Kasumi-1 (cell line): ENCODE data around the gene AGAP3.

Experiments
- DNase-seq, 2 experiments: peaks; one replicate each; lab custom pipeline; 2025; lab: John Stamatoyannopoulos, UW

Gene AGAP3

DNA sequence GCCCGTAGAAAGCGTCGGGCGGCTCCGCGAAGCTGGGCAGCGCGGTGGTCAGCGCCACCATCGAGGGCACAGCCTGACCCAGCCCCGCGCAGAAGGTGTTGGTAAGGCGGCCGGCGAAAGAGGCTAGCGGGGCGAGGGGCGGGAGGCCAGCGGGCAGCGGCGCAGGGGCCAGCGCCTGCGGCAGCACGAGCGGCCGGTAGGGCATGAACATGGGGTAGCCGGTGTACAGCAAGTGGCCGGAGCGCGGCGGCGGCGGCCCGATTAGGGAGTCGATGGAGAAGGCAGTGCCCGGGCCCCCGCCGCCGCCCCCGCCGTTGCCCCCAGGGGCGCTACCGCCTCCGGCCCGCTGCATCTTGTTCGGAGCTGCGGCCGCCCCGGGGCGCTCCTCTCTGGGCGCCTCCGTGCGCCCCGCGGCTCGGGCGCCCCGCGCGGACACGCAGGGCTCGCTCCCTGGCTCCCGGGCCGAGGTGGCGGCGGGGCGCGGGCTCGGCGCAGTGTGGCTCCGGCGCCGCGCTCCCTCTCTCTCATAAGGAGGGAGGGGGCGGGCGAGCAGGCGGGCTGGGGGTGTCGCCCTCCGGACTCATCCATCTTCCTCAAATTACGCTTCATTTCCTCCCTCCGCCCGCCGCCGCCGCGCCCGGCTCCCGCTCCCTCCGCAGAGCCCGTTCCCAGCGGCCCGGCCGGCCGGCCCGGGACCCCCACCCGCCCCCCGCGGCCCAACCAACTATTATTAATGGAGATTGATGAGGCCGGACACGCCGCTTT is 81.1 kb downstream of the AGAP3 start, which contains the start of gene GBX1:
Gene GBX1 (minus strand): TSS at position 498 of the 765 bp plus-strand sequence. CDS start 146 bp downstream, at position 352.
- peak; percentile 2 to 14 for DNase-seq

DNA sequence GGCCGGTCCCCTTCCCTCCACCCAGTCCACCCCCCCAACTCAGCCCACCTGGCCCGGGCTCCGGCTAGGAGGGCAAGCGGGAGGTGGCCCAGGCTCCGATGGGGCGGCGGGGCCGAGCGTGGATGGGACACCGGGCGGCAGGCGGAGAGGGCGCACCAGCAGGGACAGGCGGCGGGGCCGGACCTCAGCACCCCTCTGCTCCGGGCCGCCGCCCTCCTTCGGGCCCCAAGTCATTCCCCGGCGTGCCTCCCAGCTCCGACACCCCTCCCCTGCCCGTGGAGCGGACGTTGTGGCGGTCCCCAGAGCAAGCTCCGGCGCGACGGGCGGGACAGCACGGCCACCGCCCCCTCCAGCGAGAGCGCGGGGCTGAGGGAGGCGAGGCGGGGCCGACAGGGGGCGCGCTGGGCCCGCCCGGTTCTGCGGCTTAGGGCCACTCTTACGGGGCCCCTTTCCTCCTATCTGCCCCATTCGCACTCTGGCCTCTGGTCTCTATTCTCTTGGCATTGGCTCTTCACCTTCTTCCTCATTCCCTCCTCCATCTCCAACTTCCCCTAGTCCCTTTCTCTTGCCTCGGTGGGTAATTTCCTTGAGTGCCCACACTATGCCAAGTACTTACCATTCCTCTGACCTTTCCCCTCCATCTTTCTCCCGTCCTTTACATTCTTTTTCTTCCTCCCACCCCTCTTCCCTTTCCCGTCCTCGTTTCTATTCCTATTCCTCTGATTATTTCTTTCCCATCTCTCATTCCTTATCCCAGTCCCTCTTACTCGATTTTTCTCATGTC is 81.9 kb downstream of the AGAP3 start:
- peak; percentile 37 for DNase-seq

DNA sequence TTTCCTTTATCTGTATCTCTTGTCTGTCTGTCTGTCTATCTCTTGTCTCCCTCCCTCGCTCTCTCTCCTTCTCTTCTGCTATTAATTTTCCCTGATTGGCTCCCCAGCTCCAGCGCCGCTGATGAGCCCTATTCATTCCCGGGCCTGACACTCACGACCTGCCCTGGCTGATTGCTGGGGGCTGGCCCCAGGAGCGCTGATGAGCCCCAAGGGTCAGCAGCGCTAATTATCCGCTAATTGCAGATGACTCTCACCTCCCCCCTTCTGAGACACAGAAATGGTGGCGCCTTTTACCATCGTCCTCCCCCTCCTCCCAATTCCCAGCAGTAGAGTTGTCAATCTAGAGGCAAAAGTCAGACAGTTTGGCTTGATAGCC is 82.5 kb downstream of the AGAP3 start:
- no peak for DNase-seq

DNA sequence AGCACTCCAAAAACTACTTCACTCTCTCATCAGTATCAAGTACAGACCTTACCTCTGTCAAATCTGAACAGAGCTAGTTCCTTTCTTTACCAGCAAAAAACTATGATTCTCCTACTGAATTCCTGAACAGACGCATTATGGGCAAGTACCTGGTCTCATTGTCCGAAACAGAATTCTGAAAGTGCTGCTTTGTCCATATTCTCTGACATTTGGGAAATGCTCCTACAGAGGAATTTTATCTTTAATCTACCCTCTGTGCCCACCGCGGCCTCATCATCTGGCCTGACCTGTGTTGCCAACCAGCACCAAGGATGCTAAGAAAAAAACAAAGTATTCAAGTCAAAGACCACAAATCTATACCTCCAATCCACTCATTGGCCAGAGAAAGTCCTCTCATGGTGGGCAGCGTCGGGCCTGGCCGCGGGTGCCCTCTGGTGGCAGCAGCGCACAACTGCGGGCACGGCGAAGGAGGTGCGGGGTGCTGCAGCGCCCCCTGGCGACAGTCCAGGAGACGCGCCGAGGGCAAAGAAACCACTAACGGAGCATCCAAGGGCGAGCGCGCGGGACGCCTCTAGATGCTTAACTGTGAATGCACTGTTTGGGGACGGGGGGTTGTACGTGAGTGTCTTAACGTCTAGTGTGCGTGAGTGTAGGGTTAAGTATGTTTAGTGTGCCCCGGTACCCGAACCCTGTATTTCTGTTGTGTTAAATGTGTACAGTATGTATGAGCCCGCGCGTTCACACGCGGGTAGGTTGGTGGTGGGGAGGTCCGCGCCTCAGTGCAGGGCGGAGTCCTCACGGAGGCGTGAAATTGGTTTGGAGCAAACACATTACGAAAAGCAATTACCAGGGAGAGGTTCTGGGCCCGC is 86.2 kb downstream of the AGAP3 start:
- peak; percentile 75 to 80 for DNase-seq

DNA sequence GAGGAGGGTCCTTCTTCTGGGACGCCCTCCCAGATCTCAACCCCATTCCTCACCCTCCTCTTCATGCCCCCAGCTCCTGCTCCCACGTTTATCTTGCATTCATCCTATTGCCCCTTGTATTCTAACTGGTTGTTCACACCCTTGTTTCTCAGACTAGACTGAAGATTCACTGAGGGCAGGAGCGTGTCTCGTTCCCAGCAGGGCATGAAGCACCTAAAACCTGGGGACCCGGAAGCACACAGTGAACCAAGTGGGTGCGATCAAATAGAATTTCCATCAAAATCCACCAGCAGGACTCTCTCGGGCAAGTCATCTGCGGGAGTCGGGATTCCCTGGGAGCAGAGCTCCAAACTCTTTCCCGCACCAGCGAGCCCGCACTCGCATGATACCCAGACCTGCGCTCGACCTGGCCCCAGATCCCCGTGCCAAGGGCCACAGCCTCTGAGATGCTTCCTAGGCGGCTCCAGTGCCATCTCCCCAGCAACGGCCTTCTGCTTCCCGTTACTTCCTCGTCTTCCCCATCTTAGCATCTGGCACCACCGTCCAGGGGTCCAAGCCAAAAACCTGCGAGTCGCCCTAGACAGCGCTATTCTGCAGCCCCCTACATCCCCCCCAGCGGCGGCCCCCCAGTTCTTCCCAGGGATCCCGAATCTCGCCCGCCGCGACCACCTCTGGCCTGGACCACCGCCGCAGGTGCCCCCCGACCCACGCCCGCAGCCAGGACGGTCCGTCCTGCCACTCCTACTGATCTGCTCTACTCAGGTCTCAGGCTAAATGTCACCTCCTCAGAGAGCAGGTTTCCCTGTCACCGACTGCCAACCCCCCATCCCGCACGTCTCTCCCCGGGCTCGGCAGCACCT is 87.3 kb downstream of the AGAP3 start:
- no peak for DNase-seq

DNA sequence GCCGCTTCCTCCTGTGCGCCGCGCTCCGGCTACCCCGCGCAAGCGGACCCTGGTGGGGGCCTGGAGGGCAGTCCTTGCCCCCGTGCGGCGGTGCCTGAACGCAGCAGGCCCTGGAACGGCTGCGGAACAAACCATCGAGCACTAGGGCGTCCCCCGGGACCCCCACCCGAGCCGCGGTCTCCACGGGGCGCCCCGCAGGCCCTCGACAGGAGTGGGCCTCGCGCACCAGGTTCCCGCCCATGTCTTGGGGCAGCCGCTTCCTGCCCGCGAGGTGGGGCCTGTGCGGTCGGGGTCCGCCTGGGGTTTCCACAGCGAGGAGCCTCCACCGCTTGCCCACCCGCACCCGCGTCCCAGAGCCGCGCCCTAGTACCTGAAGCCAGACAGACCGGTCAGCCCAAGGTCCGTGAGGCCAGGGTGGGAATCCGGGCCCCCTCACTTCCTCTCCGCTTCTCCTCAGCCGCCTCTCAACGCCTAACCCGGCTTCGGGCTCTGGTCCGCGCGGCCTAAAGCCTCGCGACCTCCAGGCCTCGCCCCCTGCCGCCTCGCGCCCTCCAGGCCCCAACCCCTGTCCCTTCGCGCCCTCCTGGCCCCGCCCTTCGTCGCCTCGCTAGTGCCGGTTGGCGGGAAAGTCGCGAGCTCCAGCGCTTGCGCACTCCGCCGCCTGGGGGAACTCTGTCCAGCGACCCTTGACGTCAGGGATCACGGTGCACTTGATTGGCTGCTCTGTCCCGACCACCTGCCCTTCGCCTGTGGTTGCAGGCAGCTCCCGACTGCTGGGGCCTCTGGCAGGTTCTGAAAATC is 88.2 kb downstream of the AGAP3 start:
- DNase-seq, result no peak

DNA sequence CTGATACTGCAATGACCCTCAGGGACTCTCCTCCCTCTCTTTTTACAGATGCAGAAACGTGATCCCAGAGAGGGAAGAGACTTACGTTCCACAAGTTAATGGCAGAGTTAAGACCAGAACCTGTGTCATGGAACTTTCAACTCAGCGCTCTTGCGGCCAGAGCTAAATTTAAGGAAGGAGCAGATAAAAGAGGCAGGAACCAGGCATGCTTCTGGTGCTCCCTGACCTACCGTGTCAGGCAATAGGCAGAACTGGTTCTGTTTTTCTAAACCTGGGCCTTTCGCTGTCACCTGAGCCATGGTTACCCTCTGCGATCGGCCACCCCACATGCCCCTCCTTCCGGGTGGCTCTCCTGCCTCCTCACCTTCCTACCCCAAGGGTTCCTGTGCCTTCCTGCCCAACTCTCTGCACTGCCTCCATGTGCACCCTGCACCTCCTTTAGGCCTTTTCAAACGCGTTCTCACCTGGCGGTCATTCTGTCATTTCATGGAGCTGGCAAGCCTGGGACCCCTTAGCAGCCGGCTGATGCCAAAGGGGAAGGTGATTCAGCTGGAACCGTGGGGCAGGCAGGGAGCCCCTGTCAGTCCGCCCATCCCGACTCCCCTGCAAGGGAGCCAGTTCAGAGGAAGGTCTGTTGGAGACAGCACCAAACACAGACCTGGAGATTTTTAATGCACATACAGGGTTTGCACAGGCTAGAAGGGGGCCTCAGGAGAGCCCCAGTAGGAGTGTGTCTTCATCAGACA is 88.9 kb downstream of the AGAP3 start:
- no peak for DNase-seq

DNA sequence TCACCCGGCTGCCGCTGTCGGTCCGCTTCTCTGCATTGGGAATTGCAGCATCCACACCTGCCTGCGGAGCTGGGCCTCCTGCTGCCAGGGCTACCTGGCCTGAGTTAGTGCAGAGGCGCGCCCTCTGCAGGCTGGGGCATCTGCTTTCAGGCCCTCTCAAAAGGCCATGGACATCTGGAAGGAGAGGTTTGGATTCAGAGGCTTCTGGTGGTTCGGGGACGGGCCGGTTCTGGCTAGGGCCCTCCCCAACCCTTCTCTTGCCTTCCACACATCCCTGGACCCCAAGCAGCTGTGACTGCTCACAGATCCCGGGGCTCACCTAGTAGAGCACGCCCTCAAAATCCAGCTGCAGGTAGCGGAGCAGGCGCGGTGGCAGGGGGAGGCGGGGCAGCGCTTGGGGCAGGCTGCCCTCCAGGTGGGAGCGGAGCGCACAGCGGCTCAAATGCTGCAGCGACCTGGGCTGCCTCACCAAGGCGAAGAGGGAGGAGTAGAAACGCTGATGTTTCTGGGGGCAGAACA is 89.6 kb downstream of the AGAP3 start:
- DNase-seq, result no peak

DNA sequence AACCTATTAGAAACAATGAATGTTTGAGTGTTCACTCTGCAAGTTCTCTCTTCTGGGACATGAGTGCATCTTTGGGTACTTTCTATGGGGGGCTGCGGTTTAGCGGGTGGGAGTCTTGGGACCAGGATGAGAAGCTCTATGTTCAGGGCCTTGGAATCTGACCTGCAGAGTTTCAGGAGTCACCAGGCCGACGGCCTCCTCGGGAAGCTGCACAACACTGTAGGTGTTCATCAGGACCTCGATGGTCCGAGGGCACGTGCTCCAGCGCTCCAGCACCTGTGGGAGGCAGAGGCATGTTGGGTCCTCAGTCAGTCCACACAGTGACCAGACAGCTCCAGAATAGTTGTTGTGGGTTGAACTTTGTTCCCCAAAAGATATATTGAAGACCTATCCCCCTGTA is 90.1 kb downstream of the AGAP3 start:
- DNase-seq, result no peak

DNA sequence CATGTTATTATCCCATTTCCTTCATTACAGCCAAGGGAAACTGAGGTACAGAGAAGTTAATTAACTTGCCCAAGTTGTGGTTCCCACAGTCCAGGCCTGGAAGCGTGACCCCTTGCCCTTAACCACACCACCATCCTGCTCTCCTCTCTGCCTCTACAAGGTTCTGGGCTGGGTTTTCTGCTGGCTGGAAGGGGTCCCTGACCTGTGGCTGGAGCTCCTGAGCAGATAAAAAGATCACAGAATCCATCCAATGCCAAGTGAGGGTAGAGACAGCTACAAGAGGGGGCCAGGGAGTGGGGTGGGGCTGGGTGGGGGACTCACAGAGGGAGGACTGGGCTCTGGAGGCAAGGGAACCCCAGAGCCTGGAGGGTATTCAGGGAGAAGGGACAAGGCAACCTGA is 91.0 kb downstream of the AGAP3 start:
- DNase-seq, result no peak

DNA sequence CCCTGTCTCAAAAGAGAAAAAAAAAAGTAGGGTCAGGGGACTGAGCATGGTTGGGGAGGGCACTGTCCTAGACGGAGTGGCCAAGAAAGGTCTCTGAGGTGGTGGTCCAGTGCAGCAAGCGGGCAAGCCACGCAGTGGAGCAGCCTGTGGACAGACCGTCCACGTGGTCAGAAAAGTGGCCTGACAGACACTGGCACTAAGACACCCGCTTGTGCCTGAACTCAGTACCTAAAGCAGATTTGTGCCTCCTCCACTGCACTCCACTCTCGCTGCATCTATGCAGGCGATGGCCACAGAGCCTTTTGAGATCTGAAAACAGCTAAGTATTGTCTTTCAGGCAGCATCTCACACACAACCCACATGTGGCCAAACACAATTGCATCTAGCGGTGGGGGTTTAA is 92.0 kb downstream of the AGAP3 start:
- no peak for DNase-seq

DNA sequence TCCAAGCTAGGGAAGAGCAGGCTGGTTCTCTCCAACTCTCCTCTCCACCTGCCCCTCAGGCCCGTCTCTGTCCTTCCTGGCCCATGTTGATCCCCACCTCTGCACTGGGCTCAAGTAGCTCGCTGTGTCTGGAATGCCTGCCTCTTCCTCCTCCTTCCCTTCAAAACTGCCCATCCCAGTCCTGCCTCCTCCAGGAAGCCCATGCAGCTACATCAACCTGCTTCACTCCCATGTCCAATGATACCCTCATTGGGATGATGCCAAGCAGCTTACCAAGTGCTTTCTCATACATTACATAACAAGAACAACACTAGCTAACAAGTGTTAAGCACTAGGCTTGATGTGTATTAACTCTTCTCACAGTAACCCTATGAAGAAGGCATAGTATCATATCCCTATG is 92.6 kb downstream of the AGAP3 start:
- no peak for DNase-seq

DNA sequence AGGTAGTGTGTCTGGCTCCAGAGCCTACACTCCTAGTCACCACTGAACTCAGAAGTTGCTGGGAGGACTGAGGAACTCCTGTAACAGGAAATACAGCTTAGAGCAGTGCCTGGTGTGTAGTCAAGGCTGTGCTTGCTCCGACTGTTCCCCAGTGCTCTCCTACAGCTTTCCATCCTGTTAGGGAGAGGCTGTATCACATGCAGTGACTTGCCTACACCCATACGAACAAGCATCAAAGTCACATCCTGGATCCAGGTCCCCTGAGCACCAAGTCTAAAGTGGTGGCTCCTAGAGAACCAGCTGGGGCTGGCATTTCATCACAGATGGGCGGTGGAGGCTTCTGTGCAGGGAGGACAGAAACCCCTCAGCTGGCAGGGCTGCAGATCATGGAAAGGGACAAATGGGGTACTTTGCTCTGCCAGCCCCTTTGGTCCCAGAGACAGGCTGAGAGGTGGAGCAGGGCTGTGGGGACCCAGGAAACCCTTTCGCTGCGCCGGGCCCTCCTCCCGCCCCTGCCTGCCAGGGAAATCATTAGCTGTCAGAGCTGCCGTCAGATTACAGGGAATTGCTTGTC is 93.1 kb downstream of the AGAP3 start:
- DNase-seq, result no peak

DNA sequence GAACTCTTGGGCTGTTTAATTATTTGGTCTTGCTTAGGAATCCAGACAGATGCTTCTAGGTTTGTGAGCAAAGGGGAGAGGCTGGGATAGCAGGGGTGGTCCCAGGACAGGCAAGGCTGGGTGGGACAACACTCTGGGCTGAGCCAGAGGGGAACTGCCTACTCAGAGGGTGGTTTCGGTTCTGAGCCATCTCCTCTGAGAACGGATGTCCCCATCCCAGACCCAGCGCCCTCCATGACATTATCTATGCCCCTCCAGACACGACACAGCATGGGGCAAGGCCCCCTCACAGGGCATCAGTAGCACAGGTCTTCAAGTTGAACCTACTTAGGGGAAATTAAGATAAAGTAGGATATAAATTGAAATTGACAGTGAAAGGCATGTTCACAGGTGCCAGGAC is 93.7 kb downstream of the AGAP3 start:
- no peak for DNase-seq

DNA sequence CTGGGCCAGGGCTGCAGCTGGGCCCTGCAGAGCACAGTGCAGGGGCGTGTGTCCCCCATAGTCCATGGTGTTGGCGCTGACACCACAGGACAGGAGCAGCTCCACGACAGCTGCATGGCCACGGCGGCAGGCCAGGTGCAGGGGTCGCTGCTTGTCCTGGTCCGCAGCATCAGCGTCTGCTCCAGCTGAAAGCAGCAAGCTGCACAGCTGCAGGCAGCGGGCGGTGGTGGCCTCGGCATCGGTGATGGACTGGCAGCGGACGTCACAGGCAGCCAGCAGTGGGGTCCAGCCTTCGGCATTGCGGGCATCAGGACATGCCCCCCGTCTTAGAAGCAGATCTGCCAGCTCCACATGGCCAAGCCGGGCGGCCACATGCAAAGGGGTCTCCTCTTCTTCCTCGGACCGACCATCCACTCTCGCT is 94.7 kb downstream of the AGAP3 start:
- DNase-seq, result no peak

DNA sequence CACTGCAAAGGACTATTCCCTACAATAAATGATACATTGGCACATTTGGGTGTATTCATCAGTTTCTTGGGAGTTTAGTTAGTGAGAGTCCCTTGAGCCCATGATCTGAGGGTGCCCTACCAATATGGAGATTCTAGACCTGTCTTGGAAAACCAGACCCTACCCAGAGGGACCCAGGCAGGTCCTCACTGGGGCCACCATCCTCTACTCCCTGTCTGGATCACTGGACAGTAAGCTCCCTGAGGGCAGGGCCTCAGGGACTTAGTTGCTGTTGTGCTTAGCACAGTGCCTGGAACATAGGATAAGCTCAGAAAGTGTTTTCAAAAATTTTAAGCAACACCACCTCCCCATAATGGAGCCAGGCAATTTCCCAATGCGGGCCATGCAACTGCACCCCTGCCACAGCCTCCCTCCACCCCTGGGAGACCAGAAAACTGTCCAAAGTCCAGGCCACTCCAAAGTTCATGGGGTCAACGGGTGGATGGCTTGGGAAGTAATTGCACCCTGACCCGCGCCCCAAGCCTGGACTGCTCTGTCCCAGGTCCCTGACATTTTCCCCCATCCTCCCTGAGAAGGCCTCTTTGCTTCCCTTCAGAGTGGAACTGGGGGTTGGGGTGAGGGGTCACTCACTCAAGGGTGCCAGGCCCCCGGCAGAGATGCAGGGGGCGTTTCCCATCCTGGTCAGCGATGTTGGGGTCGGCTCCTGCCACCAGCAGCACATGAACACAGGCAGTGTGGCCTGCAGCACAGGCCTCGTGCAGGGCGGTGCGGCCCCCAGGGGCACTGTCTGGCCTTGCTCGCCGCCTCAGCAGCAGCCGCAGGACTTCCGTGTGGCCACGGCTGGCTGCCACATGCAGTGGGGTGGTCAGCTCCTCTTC is 99.7 kb downstream of the AGAP3 start:
- DNase-seq, result no peak

DNA sequence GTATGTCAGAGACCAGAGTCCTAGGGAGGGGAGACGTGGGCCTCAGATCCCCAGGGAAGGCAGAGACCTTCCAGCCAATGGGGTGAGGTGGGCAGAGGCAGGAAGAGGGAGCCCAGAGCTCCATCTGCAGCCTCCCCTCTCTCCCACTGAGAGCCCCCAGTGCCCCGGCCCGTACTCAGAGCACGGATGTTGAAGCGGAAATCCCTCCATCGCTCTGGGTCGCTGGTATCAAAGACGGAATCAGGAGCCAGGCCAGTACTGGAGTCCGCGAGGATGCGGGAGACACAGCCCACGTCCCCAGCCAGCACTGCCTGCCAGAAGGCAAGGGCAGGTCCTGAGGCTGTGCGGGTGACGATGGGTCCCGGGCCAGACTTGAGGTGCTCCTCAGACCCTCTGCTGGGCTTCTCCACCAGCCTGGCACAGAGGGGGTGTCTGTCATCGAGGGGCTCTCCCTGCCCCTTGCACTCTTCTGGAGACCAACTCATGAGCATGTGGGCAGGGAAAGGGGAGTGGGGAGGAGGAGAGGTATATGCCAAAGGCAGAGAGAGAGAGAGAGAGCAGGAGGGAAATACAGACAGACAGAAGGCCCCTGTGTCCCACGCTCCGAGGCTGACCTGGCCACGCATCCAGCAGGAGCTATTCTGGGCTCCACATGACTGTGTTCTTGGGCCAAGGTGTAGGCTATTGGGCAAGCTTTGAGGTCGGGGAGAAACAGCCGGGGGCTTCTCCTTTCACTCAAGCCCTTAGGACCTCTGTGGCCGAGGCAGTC is 100.5 kb downstream of the AGAP3 start, which contains the start of gene ASB10:
Gene ASB10 (minus strand): TSS at position 611 of the 769 bp plus-strand sequence. CDS start 120 bp downstream, at position 491.
- no peak for DNase-seq
